WTC11 (cell line): ENCODE measurements around the gene BABAM2. TPM values are rescaled to one million over a fixed set of nuclear protein-coding genes. Genes with fewer than 3 reads are reported as not detected.

ENCODE experiments used
- ATAC-seq: fragments of 200-7000 bp; cut with Tn5 transposase; 2 replicates; pipeline ENCODE4 v1.10.0; 2021; ENCODE audit warnings: mild to moderate bottlenecking, moderate library complexity
- CTCF ChIA-PET: fragments of 300-600 bp; sonication (Branson Sonifier 250); formaldehyde crosslinking; loops from one replicate; lab custom pipeline; 2021; ENCODE audit warnings: antibody characterized with exemption; lab: Charles Lee
- POLR2A ChIA-PET: fragments of 350-600 bp; sonication (Branson Sonifier 250); formaldehyde crosslinking; loops from one replicate; lab custom pipeline; 2021; ENCODE audit warnings: antibody characterized with exemption; lab: Charles Lee
- DNase-seq: peaks from one replicate; pipeline ENCODE4 v3.0.0; 2021; ENCODE audit warnings: low spot score
- H3K27ac Mint-ChIP-seq: 2 replicates; pipeline ENCODE4 v1.8.0; 2021; ENCODE audit warnings: mixed read lengths
- H3K27me3 Mint-ChIP-seq: 2 replicates; pipeline ENCODE4 v1.8.0; 2021; ENCODE audit warnings: low read depth, mild to moderate bottlenecking, moderate library complexity, mixed read lengths
- H3K36me3 Mint-ChIP-seq: 2 replicates; pipeline ENCODE4 v1.8.0; 2021; ENCODE audit warnings: mixed read lengths
- H3K4me1 Mint-ChIP-seq: 2 replicates; pipeline ENCODE4 v1.8.0; 2022; ENCODE audit warnings: mixed read lengths
- H3K4me3 Mint-ChIP-seq: 2 replicates; pipeline ENCODE4 v1.8.0; 2021; ENCODE audit warnings: mild to moderate bottlenecking, moderate library complexity, mixed read lengths
- H3K9me3 Mint-ChIP-seq: 2 replicates; pipeline ENCODE4 v1.8.0; 2021; ENCODE audit warnings: mixed read lengths
- CTCF ChIP-seq: fragments of 200-600 bp; IDR thresholded peaks from 2 replicates; pipeline ENCODE4 v1.8.0; 2022; ENCODE audit warnings: antibody characterized with exemption
- ELF4 ChIP-seq: sonication (generic); formaldehyde crosslinking; IDR thresholded peaks from 2 replicates; pipeline ENCODE4 v1.8.1; 2022; ENCODE audit warnings: low read depth, mild to moderate bottlenecking, moderate library complexity, missing genetic modification reagents
- JUN ChIP-seq: sonication (generic); formaldehyde crosslinking; IDR thresholded peaks from 2 replicates; pipeline ENCODE4 v1.8.0; 2023; ENCODE audit warnings: mild to moderate bottlenecking, missing genetic modification reagents
- MLX ChIP-seq: sonication (generic); formaldehyde crosslinking; IDR thresholded peaks from 2 replicates; pipeline ENCODE4 v1.8.1; 2023; ENCODE audit warnings: mild to moderate bottlenecking, missing genetic modification reagents, moderate library complexity
- MYBL2 ChIP-seq: sonication (generic); formaldehyde crosslinking; IDR thresholded peaks from 2 replicates; pipeline ENCODE4 v1.8.1; 2023; ENCODE audit warnings: mild to moderate bottlenecking, moderate library complexity, missing genetic modification reagents
- NFYB ChIP-seq: sonication (generic); formaldehyde crosslinking; conservative IDR thresholded peaks from 2 replicates; pipeline ENCODE4 v1.8.0; 2022; ENCODE audit warnings: low read depth, missing genetic modification reagents
- NR1H2 ChIP-seq: sonication (generic); formaldehyde crosslinking; IDR thresholded peaks from 2 replicates; pipeline ENCODE4 v1.9.0; 2021; ENCODE audit warnings: mild to moderate bottlenecking, moderate library complexity, missing genetic modification reagents
- NR3C1 ChIP-seq: sonication (generic); formaldehyde crosslinking; conservative IDR thresholded peaks from 2 replicates; pipeline ENCODE4 v1.8.1; 2023; ENCODE audit warnings: low read depth, mild to moderate bottlenecking, missing genetic modification reagents
- RORB ChIP-seq: fragments of 250-450 bp; sonication (Bioruptor Pico); IDR thresholded peaks from 2 replicates; pipeline ENCODE4 v1.9.0; 2021; ENCODE audit warnings: mild to moderate bottlenecking
- SMAD4 ChIP-seq: sonication (generic); formaldehyde crosslinking; IDR thresholded peaks from 2 replicates; pipeline ENCODE4 v1.8.0; 2022; ENCODE audit warnings: mild to moderate bottlenecking, missing genetic modification reagents
- TEAD1 ChIP-seq: sonication (generic); formaldehyde crosslinking; IDR thresholded peaks from 2 replicates; pipeline ENCODE4 v1.8.0; 2022; ENCODE audit warnings: mild to moderate bottlenecking, missing genetic modification reagents
- TP53 ChIP-seq: sonication (generic); formaldehyde crosslinking; IDR thresholded peaks from 2 replicates; pipeline ENCODE4 v1.8.1; 2023; ENCODE audit warnings: mild to moderate bottlenecking, missing genetic modification reagents
- ZNF512 ChIP-seq: sonication (generic); formaldehyde crosslinking; IDR thresholded peaks from 2 replicates; pipeline ENCODE4 v1.8.1; 2022; ENCODE audit warnings: missing genetic modification reagents, borderline replicate concordance
- total RNA-seq: library from RNA; stranded (reverse); gene quantifications from 3 replicates; pipeline ENCODE4 v1.2.3, GENCODE V29; 2021
- TF ChIP-seq, protein P1 (sequence below): sonication (generic); formaldehyde crosslinking; IDR thresholded peaks from 2 replicates; pipeline ENCODE4 v1.8.1; 2023; ENCODE audit warnings: mild to moderate bottlenecking, missing genetic modification reagents
- TF ChIP-seq, protein P2 (sequence below): sonication (generic); formaldehyde crosslinking; IDR thresholded peaks from 2 replicates; pipeline ENCODE4 v1.8.1; 2022; ENCODE audit warnings: mild to moderate bottlenecking, moderate library complexity, missing genetic modification reagents
- TF ChIP-seq, protein P3 (sequence below): sonication (generic); formaldehyde crosslinking; IDR thresholded peaks from 2 replicates; pipeline ENCODE4 v1.8.1; 2022; ENCODE audit warnings: mild to moderate bottlenecking, missing genetic modification reagents, moderate library complexity, borderline replicate concordance
- TF ChIP-seq, protein P4 (sequence below): sonication (generic); formaldehyde crosslinking; IDR thresholded peaks from 2 replicates; pipeline ENCODE4 v1.8.0; 2022; ENCODE audit warnings: mild to moderate bottlenecking, missing genetic modification reagents
- TF ChIP-seq, protein P5 (sequence below): sonication (generic); formaldehyde crosslinking; IDR thresholded peaks from 2 replicates; pipeline ENCODE4 v1.8.1; 2023; ENCODE audit warnings: mild to moderate bottlenecking, moderate library complexity, missing genetic modification reagents
- TF ChIP-seq, protein P6 (sequence below): sonication (generic); formaldehyde crosslinking; IDR thresholded peaks from 2 replicates; pipeline ENCODE4 v1.8.1; 2022; ENCODE audit warnings: low read depth, mild to moderate bottlenecking, moderate library complexity, missing genetic modification reagents, borderline replicate concordance

Gene BABAM2
- total RNA-seq, 1 experiment from 2014 or later: 16.5 TPM

DNA sequence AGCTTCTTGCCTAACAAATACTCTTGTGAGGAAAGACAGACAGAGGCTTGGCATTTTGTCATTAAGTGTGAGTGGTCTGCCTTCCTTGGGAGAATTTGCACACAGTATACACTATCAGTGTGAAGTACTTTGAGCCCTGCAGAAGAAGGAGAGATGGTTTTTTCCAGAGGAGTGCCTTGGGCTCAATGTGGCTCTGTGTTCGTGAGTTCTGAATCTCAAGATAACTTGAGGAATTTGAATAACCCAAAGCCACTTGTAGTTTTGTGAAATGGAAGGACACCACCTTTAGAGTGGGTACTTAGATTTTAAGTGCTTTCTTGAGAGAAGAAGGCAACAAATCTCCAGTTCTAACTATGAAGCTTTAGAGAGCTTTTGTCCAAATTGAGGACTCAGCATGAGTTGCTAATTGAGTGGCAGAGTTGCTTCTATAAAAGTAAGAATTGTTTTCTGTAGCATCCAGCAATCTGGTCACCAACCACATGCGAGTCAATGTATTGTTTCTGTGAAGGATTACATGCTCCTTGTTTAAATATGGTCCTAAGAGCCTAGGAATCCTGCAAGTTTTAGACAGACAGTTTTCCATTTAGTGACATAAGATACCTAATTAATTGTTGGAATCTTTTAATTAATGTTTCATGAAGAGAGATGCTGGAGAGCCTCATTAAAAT lies 68.3 kb downstream of the BABAM2 start:
- ATAC-seq (no peak), DNase-seq (no peak)
- H3K4me3 Mint-ChIP-seq: no peak overlapping the region
- 0 out of 2 replicates have a peak, but pooled peaks cover 4% of the 10 kb centered on the region for H3K4me1 Mint-ChIP-seq
- H3K27ac Mint-ChIP-seq: no peak overlapping the region
- H3K36me3 Mint-ChIP-seq: no peaks in the 10 kb centered on the region
- POLR2A ChIA-PET: no interaction called here
- TF ChIP-seq NFYB (CRISPR knock-in tag) (no peak), RORB (CRISPR knock-in tag) (no peak), SMAD4 (CRISPR knock-in tag) (no peak), MLX (CRISPR knock-in tag) (no peak), NR3C1 (CRISPR knock-in tag) (no peak), CTCF (no peak), TP53 (CRISPR knock-in tag) (no peak), NR1H2 (CRISPR knock-in tag) (no peak), TEAD1 (CRISPR knock-in tag) (no peak), JUN (CRISPR knock-in tag) (no peak), ZNF512 (CRISPR knock-in tag) (no peak), MYBL2 (CRISPR knock-in tag) (no peak), ELF4 (no peak)
- TF ChIP-seq, protein P1, sequence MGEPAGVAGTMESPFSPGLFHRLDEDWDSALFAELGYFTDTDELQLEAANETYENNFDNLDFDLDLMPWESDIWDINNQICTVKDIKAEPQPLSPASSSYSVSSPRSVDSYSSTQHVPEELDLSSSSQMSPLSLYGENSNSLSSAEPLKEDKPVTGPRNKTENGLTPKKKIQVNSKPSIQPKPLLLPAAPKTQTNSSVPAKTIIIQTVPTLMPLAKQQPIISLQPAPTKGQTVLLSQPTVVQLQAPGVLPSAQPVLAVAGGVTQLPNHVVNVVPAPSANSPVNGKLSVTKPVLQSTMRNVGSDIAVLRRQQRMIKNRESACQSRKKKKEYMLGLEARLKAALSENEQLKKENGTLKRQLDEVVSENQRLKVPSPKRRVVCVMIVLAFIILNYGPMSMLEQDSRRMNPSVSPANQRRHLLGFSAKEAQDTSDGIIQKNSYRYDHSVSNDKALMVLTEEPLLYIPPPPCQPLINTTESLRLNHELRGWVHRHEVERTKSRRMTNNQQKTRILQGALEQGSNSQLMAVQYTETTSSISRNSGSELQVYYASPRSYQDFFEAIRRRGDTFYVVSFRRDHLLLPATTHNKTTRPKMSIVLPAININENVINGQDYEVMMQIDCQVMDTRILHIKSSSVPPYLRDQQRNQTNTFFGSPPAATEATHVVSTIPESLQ: no peak
- TF ChIP-seq, protein P2, sequence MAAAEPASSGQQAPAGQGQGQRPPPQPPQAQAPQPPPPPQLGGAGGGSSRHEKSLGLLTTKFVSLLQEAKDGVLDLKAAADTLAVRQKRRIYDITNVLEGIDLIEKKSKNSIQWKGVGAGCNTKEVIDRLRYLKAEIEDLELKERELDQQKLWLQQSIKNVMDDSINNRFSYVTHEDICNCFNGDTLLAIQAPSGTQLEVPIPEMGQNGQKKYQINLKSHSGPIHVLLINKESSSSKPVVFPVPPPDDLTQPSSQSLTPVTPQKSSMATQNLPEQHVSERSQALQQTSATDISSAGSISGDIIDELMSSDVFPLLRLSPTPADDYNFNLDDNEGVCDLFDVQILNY: no peak
- TF ChIP-seq, protein P3, sequence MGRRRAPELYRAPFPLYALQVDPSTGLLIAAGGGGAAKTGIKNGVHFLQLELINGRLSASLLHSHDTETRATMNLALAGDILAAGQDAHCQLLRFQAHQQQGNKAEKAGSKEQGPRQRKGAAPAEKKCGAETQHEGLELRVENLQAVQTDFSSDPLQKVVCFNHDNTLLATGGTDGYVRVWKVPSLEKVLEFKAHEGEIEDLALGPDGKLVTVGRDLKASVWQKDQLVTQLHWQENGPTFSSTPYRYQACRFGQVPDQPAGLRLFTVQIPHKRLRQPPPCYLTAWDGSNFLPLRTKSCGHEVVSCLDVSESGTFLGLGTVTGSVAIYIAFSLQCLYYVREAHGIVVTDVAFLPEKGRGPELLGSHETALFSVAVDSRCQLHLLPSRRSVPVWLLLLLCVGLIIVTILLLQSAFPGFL (CRISPR knock-in tag): no peak
- TF ChIP-seq, protein P4, sequence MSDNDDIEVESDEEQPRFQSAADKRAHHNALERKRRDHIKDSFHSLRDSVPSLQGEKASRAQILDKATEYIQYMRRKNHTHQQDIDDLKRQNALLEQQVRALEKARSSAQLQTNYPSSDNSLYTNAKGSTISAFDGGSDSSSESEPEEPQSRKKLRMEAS (CRISPR knock-in tag): no peak
- TF ChIP-seq, protein P5, sequence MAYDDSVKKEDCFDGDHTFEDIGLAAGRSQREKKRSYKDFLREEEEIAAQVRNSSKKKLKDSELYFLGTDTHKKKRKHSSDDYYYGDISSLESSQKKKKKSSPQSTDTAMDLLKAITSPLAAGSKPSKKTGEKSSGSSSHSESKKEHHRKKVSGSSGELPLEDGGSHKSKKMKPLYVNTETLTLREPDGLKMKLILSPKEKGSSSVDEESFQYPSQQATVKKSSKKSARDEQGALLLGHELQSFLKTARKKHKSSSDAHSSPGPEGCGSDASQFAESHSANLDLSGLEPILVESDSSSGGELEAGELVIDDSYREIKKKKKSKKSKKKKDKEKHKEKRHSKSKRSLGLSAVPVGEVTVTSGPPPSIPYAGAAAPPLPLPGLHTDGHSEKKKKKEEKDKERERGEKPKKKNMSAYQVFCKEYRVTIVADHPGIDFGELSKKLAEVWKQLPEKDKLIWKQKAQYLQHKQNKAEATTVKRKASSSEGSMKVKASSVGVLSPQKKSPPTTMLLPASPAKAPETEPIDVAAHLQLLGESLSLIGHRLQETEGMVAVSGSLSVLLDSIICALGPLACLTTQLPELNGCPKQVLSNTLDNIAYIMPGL: no peak
- TF ChIP-seq, protein P6, sequence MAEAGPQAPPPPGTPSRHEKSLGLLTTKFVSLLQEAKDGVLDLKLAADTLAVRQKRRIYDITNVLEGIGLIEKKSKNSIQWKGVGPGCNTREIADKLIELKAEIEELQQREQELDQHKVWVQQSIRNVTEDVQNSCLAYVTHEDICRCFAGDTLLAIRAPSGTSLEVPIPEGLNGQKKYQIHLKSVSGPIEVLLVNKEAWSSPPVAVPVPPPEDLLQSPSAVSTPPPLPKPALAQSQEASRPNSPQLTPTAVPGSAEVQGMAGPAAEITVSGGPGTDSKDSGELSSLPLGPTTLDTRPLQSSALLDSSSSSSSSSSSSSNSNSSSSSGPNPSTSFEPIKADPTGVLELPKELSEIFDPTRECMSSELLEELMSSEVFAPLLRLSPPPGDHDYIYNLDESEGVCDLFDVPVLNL: no peak
- no peaks in the 10 kb centered on the region for H3K27me3 Mint-ChIP-seq
- no peaks in the 10 kb centered on the region for H3K9me3 Mint-ChIP-seq
- CTCF ChIA-PET: no interaction called here
